Activated B cell treated with CpG ODN at 0.5 μM for 24 hours (primary cell): ENCODE data around the gene LRRK2. TPM values are rescaled to one million over a fixed set of nuclear protein-coding genes. Genes with fewer than 3 reads are reported as not detected.

Experiments
- ATAC-seq: fragments of 200-7000 bp; cut with Tn5 transposase; one replicate; pipeline ENCODE4 v1.10.0; 2021; ENCODE audit warnings: low read depth, mild to moderate bottlenecking, moderate library complexity
- CTCF ChIA-PET: fragments of 350-600 bp; sonication (Branson Sonifier 250); formaldehyde crosslinking; loops from one replicate; lab custom pipeline; 2021; ENCODE audit warnings: antibody characterized with exemption; lab: Charles Lee
- POLR2A ChIA-PET: fragments of 350-600 bp; sonication (Branson Sonifier 250); formaldehyde crosslinking; loops from one replicate; lab custom pipeline; 2021; ENCODE audit warnings: antibody characterized with exemption; lab: Charles Lee
- DNase-seq: peaks from one replicate; pipeline ENCODE4 v3.0.0; 2022
- H3K27ac Mint-ChIP-seq: one replicate; pipeline ENCODE4 v1.8.0; 2020; ENCODE audit warnings: mixed read lengths
- H3K27me3 Mint-ChIP-seq: one replicate; pipeline ENCODE4 v1.8.0; 2021; ENCODE audit warnings: mixed read lengths
- H3K36me3 Mint-ChIP-seq: one replicate; pipeline ENCODE4 v1.8.0; 2021; ENCODE audit warnings: low read depth, mixed read lengths
- H3K4me1 Mint-ChIP-seq: one replicate; pipeline ENCODE4 v1.8.0; 2021; ENCODE audit warnings: mixed read lengths
- H3K4me3 Mint-ChIP-seq: one replicate; pipeline ENCODE4 v1.8.0; 2020; ENCODE audit warnings: mild to moderate bottlenecking, mixed read lengths
- H3K9me3 Mint-ChIP-seq: one replicate; pipeline ENCODE4 v1.8.0; 2020; ENCODE audit warnings: mixed read lengths
- intact Hi-C: fragments of 100-400 bp; cut with micrococcal nuclease; formaldehyde crosslinking; loops from one replicate; pipeline ENCODE4 v1.15.1; 2024
- total RNA-seq: library from RNA; stranded (reverse); gene quantifications from 2 replicates; pipeline ENCODE4 v1.2.3, GENCODE V29; 2022
- TF ChIP-seq, protein P1 (sequence below): fragments of 200-600 bp; IDR thresholded peaks from one replicate; pipeline ENCODE4 v1.8.0; 2022; ENCODE audit warnings: antibody characterized with exemption, mild to moderate bottlenecking

Gene LRRK2
- total RNA-seq, 1 donor from 2014 or later, result 71.7 TPM

DNA sequence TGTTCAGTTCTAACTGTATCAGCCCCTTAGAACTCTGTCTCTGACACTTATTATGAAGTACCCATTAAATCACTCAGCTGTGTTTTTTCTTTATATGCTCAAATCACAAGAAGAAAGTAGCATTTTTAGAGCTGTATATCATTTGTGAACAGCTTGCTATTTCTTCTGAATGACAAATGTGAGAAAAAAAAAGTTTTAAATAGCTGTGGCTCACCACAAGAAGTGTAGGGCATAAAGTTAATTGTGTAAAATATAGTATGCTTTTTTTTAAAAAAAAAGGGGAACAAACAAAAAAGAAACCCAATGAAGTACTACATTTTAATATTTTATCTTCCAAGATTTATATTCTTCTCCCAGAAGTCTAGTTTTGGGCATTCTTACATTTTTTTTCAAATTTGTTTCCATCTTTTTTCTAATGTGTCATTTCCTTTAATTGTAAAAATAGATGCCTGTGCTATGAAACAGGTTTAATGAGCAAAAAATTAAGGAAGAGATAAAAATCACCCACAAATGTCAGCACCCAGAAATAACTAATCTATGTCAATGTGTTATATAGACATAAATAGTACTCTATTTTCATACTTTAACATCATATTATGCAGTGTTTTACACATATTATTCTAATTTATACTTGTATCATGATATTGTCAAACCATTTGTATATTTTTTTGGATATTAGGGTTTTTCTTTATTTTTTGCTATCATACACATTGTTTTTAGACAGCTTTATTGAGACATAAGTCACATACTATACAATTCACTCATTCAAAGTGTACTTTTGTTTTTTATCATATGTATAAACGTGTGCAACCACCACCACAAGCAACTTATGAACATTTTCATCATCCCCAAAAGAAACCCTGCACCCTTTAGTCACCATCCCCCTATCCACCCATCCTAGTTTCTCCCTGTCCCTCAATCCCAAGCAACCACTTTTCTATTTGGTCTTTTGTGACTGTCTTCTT lies 22.4 kb upstream of the LRRK2 start:
- no peaks in the 10 kb centered on the region for H3K27me3 Mint-ChIP-seq
- no peak for DNase-seq
- H3K4me1 Mint-ChIP-seq, result peaks cover 31% of the 10 kb centered on the region
- intact Hi-C loops, result loop anchor here (1.0 kb wide), 1 partner anchor 9 kb away; no protein-coding TSS in a partner anchor
- ChIA-PET POLR2A (interaction anchor here (0.8 to 1.7 kb wide), 5 partner anchors 9 to 47 kb away, joined by 3 to 32 read pairs (median 4); partner anchors contain the start of gene LRRK2), CTCF (no interaction called here)
- H3K4me3 Mint-ChIP-seq, result peak overlapping the region; percentile 35
- H3K9me3 Mint-ChIP-seq, result no peaks in the 10 kb centered on the region
- H3K27ac Mint-ChIP-seq, result peak overlapping the region; percentile 78
- TF ChIP-seq, protein P1, sequence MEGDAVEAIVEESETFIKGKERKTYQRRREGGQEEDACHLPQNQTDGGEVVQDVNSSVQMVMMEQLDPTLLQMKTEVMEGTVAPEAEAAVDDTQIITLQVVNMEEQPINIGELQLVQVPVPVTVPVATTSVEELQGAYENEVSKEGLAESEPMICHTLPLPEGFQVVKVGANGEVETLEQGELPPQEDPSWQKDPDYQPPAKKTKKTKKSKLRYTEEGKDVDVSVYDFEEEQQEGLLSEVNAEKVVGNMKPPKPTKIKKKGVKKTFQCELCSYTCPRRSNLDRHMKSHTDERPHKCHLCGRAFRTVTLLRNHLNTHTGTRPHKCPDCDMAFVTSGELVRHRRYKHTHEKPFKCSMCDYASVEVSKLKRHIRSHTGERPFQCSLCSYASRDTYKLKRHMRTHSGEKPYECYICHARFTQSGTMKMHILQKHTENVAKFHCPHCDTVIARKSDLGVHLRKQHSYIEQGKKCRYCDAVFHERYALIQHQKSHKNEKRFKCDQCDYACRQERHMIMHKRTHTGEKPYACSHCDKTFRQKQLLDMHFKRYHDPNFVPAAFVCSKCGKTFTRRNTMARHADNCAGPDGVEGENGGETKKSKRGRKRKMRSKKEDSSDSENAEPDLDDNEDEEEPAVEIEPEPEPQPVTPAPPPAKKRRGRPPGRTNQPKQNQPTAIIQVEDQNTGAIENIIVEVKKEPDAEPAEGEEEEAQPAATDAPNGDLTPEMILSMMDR, result no peak
- ATAC-seq, result peak; percentile 47
- H3K36me3 Mint-ChIP-seq, result no peaks in the 10 kb centered on the region

DNA sequence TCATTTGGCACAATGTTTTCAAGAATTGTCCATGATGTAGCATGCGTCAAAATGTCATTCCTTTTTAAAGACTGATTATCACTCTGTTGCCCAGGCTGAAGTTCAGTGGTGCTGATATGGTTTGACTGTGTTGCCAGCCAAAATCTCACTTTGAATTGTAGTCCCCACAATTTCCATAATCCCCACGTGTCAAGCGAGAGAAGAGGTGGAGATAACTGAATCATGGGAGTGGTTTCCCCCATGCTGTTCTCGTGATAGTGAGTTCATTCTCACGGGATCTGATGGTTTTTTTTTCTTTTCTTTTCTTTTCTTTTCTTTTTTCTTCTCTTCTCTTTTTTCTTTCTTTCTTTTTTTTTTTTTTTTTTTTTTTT lies 21.8 kb upstream of the LRRK2 start:
- DNase-seq, result no peak
- H3K36me3 Mint-ChIP-seq, result no peaks in the 10 kb centered on the region
- intact Hi-C loops, result no loop called here
- H3K9me3 Mint-ChIP-seq, result no peaks in the 10 kb centered on the region
- TF ChIP-seq, protein P1, result no peak
- H3K4me3 Mint-ChIP-seq, result peak overlapping the region; percentile 35
- CTCF ChIA-PET, result no interaction called here
- POLR2A ChIA-PET, result interaction anchor here (1.7 kb wide), 1 partner anchor 10 kb away, joined by 4 read pairs; no protein-coding TSS in a partner anchor
- H3K27ac Mint-ChIP-seq, result peak overlapping the region; percentile 78
- H3K27me3 Mint-ChIP-seq, result no peaks in the 10 kb centered on the region
- ATAC-seq, result peak; percentile 50
- H3K4me1 Mint-ChIP-seq, result peaks cover 34% of the 10 kb centered on the region

DNA sequence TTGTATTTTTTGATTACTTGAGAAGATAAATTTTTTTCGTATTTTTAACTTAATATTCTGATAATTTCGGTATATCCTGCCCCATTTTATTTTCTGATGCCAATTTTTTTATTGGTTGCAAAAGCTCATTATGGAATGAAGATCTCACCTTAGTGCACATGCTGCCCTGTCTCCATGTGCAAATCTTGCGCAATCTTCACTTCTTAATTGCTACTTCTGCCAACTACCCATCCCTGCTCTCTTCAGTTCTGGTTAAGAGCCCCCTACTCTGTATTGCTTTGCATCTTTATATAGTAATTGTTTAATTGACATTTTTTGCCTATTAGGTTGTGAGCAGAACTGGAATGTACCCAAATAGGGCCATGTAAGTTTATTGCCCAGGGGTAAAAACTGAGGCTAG lies 20.5 kb upstream of the LRRK2 start:
- ATAC-seq (no peak), DNase-seq (no peak)
- H3K4me1 Mint-ChIP-seq, result peaks cover 43% of the 10 kb centered on the region
- POLR2A ChIA-PET, result interaction anchor here (0.5 to 1.7 kb wide), 5 partner anchors 9 to 44 kb away, joined by 3 to 5 read pairs (median 3); partner anchors contain the start of gene LRRK2
- CTCF ChIA-PET, result interaction anchor here (1.3 kb wide), 1 partner anchor 21 kb away, joined by 3 read pairs; the partner anchor contains the start of gene LRRK2
- intact Hi-C loops, result no loop called here
- H3K27me3 Mint-ChIP-seq, result no peaks in the 10 kb centered on the region
- H3K4me3 Mint-ChIP-seq, result no peak overlapping the region
- no peak overlapping the region for H3K27ac Mint-ChIP-seq
- no peaks in the 10 kb centered on the region for H3K36me3 Mint-ChIP-seq
- TF ChIP-seq, protein P1, result no peak
- H3K9me3 Mint-ChIP-seq, result no peaks in the 10 kb centered on the region

DNA sequence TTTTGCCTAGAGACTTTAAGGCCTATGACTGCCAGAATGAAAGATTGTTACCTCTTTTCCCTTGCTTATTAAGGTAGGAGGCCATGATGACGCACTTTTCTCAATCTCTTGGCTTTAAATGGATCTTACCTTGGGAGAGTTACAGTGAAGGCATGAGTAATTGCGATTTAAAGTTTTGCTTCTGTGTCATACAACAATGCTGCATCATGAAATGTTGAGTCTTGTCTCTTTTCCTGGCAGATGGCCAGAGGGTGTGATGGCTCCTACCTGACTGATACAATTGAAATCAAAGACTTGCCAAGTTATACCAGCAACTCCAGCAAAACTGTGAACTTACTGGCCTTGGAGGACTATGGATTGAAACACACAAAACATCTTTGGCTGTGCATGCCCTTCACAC lies 17.2 kb upstream of the LRRK2 start:
- TF ChIP-seq, protein P1, result no peak
- H3K4me1 Mint-ChIP-seq, result peaks cover 37% of the 10 kb centered on the region
- H3K27ac Mint-ChIP-seq, result peak overlapping the region; percentile 32
- intact Hi-C loops, result no loop called here
- no peak for ATAC-seq
- H3K9me3 Mint-ChIP-seq, result peaks cover 4% of the 10 kb centered on the region
- POLR2A ChIA-PET, result interaction anchor here (0.8 to 4.4 kb wide), 7 partner anchors 13 to 51 kb away, joined by 3 to 82 read pairs (median 7); partner anchors contain the start of gene LRRK2
- DNase-seq, result no peak
- no peaks in the 10 kb centered on the region for H3K27me3 Mint-ChIP-seq
- H3K4me3 Mint-ChIP-seq, result no peak overlapping the region
- CTCF ChIA-PET, result interaction anchor here (0.7 to 1.9 kb wide), 3 partner anchors 17 to 104 kb away, joined by 3 to 6 read pairs (median 3); partner anchors contain the start of gene LRRK2
- H3K36me3 Mint-ChIP-seq, result no peaks in the 10 kb centered on the region
